H1 (cell line): Measurements from ENCODE around the gene ENDOV. TPM values are rescaled to one million over a fixed set of nuclear protein-coding genes. Genes with fewer than 3 reads are reported as not detected.

Experiments used
- CTCF ChIA-PET: fragments of 300-600 bp; sonication (Branson Sonifier 250); formaldehyde crosslinking; loops from one replicate; lab custom pipeline; 2021; ENCODE audit not compliant: partially characterized antibody; lab: Charles Lee
- POLR2A ChIA-PET: fragments of 300-600 bp; sonication (Branson Sonifier 250); formaldehyde crosslinking; loops from one replicate; lab custom pipeline; 2021; ENCODE audit warnings: inconsistent platforms; ENCODE audit not compliant: partially characterized antibody; lab: Charles Lee
- DNase-seq, 2 experiments: peaks; one replicate each; pipeline versions ENCODE4 v3.0.0 to v3.0.0-alpha.2; 2010 to 2022; ENCODE audit warnings: low spot score in 2 of 2, low read depth in 1 of 2, mixed read lengths in 1 of 2
- FAIRE-seq: peaks from 2 replicates; lab custom pipeline; 2011; peaks lifted over from hg19 to GRCh38; lab: Jason Lieb, UNC
- H2AFZ ChIP-seq: 2 replicates; pipeline ENCODE4 v1.8.1; 2012; ENCODE audit warnings: low read length, inconsistent platforms
- H2AK5ac ChIP-seq: 2 replicates; pipeline ENCODE4 v1.6.1; 2013; ENCODE audit warnings: low read depth, low read length
- H2BK120ac ChIP-seq: replicated peaks from 2 replicates; pipeline ENCODE3; 2013; ENCODE audit warnings: low read depth, low read length, inconsistent platforms
- H2BK12ac ChIP-seq: 2 replicates; pipeline ENCODE4 v1.6.1; 2013; ENCODE audit warnings: low read depth, low read length
- H2BK15ac ChIP-seq: 2 replicates; pipeline ENCODE4 v1.6.1; 2013; ENCODE audit warnings: low read length
- H2BK20ac ChIP-seq: 2 replicates; pipeline ENCODE4 v1.6.1; 2013; ENCODE audit warnings: low read length
- H2BK5ac ChIP-seq: 2 replicates; pipeline ENCODE4 v1.6.1; 2013; ENCODE audit warnings: low read depth, low read length
- H3K14ac ChIP-seq: 2 replicates; pipeline ENCODE4 v1.6.1; 2013; ENCODE audit warnings: inconsistent platforms; ENCODE audit not compliant: insufficient read length
- H3K18ac ChIP-seq: 2 replicates; pipeline ENCODE4 v1.6.1; 2013; ENCODE audit warnings: low read length; ENCODE audit errors: extremely low read depth
- H3K23ac ChIP-seq: 2 replicates; pipeline ENCODE4 v1.6.1; 2013; ENCODE audit warnings: inconsistent platforms; ENCODE audit not compliant: insufficient read length
- H3K23me2 ChIP-seq: 2 replicates; pipeline ENCODE4 v1.6.1; 2013; ENCODE audit warnings: low read depth, low read length
- H3K27ac ChIP-seq: 2 replicates; pipeline ENCODE4 v1.6.1; 2011; ENCODE audit warnings: low read depth, low read length, inconsistent platforms
- H3K27me3 ChIP-seq, 4 experiments: replicated peaks in 1 of 4; 1 replicate in 1 of 4; 2 replicates in 3 of 4; pipeline versions ENCODE4 v1.6.1 to v1.8.1; 2011 to 2013; ENCODE audit warnings: low read length in 3 of 4, mild to moderate bottlenecking in 3 of 4, inconsistent platforms in 2 of 4, mixed read lengths in 2 of 4, moderate library complexity in 1 of 4; ENCODE audit not compliant: control insufficient read depth in 3 of 4, insufficient read depth in 3 of 4; ENCODE audit errors: extremely low read depth in 1 of 4
- H3K36me3 ChIP-seq, 4 experiments: 2 replicates each; pipeline versions ENCODE4 v1.6.1 to v1.8.1; 2011 to 2013; ENCODE audit warnings: mild to moderate bottlenecking in 4 of 4, low read length in 3 of 4, moderate library complexity in 2 of 4, control low read depth in 1 of 4, inconsistent platforms in 1 of 4; ENCODE audit not compliant: insufficient read depth in 4 of 4, control insufficient read depth in 2 of 4
- H3K4ac ChIP-seq: replicated peaks from 2 replicates; pipeline ENCODE3; 2013; ENCODE audit warnings: low read length, low read depth, mixed read lengths, inconsistent platforms; ENCODE audit not compliant: insufficient read length
- H3K4me1 ChIP-seq, 4 experiments: replicated peaks in 1 of 4; 1 replicate in 1 of 4; 2 replicates in 3 of 4; pipeline versions ENCODE4 v1.6.1 to v1.8.1; 2011 to 2013; ENCODE audit warnings: low read length in 3 of 4, inconsistent platforms in 2 of 4, mixed read lengths in 1 of 4; ENCODE audit not compliant: insufficient read depth in 4 of 4, control insufficient read depth in 3 of 4
- H3K4me2 ChIP-seq, 2 experiments: 2 replicates each; pipeline versions ENCODE4 v1.6.1 to v1.8.1; 2011 to 2013; ENCODE audit warnings: low read depth in 2 of 2, low read length in 2 of 2, control low read depth in 1 of 2, inconsistent platforms in 1 of 2, mild to moderate bottlenecking in 1 of 2; ENCODE audit not compliant: insufficient read depth in 1 of 2
- H3K4me3 ChIP-seq, 4 experiments: fragments of 200-600, 300-600 bp in 1 of 4; sonication (generic), shearing (Covaris generic), sonication (Bioruptor Twin) in 1 of 4; 2 replicates each; pipeline versions ENCODE4 v1.5.1 to v1.8.1; 2011 to 2016; ENCODE audit warnings: low read length in 4 of 4, low read depth in 3 of 4, control low read depth in 2 of 4, inconsistent platforms in 2 of 4, mild to moderate bottlenecking in 2 of 4, mixed read lengths in 1 of 4, moderate library complexity in 1 of 4; ENCODE audit not compliant: insufficient read depth in 2 of 4; ENCODE audit errors: extremely low read depth in 1 of 4
- H3K56ac ChIP-seq: replicated peaks from 2 replicates; pipeline ENCODE3; 2013; ENCODE audit warnings: low read depth, mild to moderate bottlenecking, mixed read lengths, low read length, inconsistent platforms; ENCODE audit not compliant: insufficient read length
- H3K79me1 ChIP-seq: 2 replicates; pipeline ENCODE4 v1.6.1; 2013; ENCODE audit warnings: low read depth, low read length, control low read depth
- H3K79me2 ChIP-seq, 2 experiments: 2 replicates each; pipeline versions ENCODE4 v1.6.1 to v1.8.1; 2012 to 2013; ENCODE audit warnings: low read length in 2 of 2, mild to moderate bottlenecking in 2 of 2, inconsistent platforms in 1 of 2; ENCODE audit not compliant: insufficient read depth in 2 of 2, control insufficient read depth in 1 of 2
- H3K9ac ChIP-seq, 4 experiments: replicated peaks in 1 of 4; 1 replicate in 1 of 4; 2 replicates in 3 of 4; pipeline versions ENCODE4 v1.6.1 to v1.8.1; 2011 to 2013; ENCODE audit warnings: low read depth in 3 of 4, low read length in 3 of 4, control low read depth in 2 of 4, mild to moderate bottlenecking in 2 of 4, moderate library complexity in 2 of 4, inconsistent platforms in 1 of 4; ENCODE audit errors: extremely low read depth in 1 of 4
- H3K9me3 ChIP-seq, 2 experiments: 2 replicates each; pipeline versions ENCODE4 v1.6.1 to v1.8.1; 2012 to 2013; ENCODE audit warnings: mild to moderate bottlenecking in 2 of 2, moderate library complexity in 2 of 2, control low read depth in 1 of 2, inconsistent platforms in 1 of 2, low read depth in 1 of 2, low read length in 1 of 2, mixed read lengths in 1 of 2; ENCODE audit not compliant: insufficient read depth in 2 of 2
- H4K20me1 ChIP-seq, 2 experiments: replicated peaks in 1 of 2; 2 replicates each; pipeline versions ENCODE3 to v1.8.1; 2011 to 2013; ENCODE audit warnings: inconsistent platforms in 2 of 2, low read length in 2 of 2, mild to moderate bottlenecking in 1 of 2; ENCODE audit not compliant: insufficient read depth in 2 of 2, control insufficient read depth in 1 of 2
- H4K5ac ChIP-seq: 2 replicates; pipeline ENCODE4 v1.6.1; 2013; ENCODE audit warnings: low read length, low read depth, mixed read lengths, inconsistent platforms; ENCODE audit not compliant: insufficient read length
- H4K8ac ChIP-seq: 2 replicates; pipeline ENCODE4 v1.8.0; 2013; ENCODE audit warnings: mild to moderate bottlenecking, moderate library complexity, low read length, inconsistent platforms; ENCODE audit not compliant: insufficient read depth; ENCODE audit errors: extremely low read depth
- H4K91ac ChIP-seq: replicated peaks from 2 replicates; pipeline ENCODE3; 2013; ENCODE audit warnings: low read length, mixed read lengths, inconsistent platforms; ENCODE audit not compliant: insufficient read length
- ASH2L ChIP-seq: fragments of 200-600, 300-600 bp; sonication (generic); IDR thresholded peaks from one replicate; pipeline ENCODE4 v1.7.1; 2017; ENCODE audit warnings: low read length
- CEBPB ChIP-seq: IDR thresholded peaks from 2 replicates; pipeline ENCODE4 v1.6.1; 2012; ENCODE audit warnings: low read depth, low read length
- CTBP2 ChIP-seq: IDR thresholded peaks from 2 replicates; pipeline ENCODE4 v1.7.0; 2011; ENCODE audit warnings: borderline replicate concordance, mild to moderate bottlenecking, moderate library complexity, mixed read lengths, low read length; ENCODE audit not compliant: insufficient read depth, insufficient read length
- EGR1 ChIP-seq: IDR thresholded peaks from 2 replicates; pipeline ENCODE4 v1.6.1; 2011; ENCODE audit warnings: low read depth, low read length, borderline replicate concordance
- GABPA ChIP-seq: IDR thresholded peaks from 2 replicates; pipeline ENCODE4 v1.6.1; 2011; ENCODE audit warnings: mild to moderate bottlenecking, low read length, moderate library complexity, borderline replicate concordance; ENCODE audit not compliant: insufficient read depth
- JUN ChIP-seq: IDR thresholded peaks from 2 replicates; pipeline ENCODE4 v1.6.1; 2011; ENCODE audit warnings: low read depth, mild to moderate bottlenecking, improper control_type of control experiment, low read length
- KDM1A ChIP-seq: fragments of 200-600, 300-600 bp; sonication (generic); IDR thresholded peaks from 2 replicates; pipeline ENCODE4 v1.7.1; 2016; ENCODE audit warnings: mild to moderate bottlenecking, low read length, borderline replicate concordance
- KDM5A ChIP-seq: fragments of 200-600 bp; IDR thresholded peaks from 2 replicates; pipeline ENCODE4 v1.7.1; 2012; ENCODE audit warnings: mild to moderate bottlenecking, low read length, inconsistent platforms, mixed read lengths
- PHF8 ChIP-seq: fragments of 200-600 bp; sonication (generic); conservative IDR thresholded peaks from 2 replicates; pipeline ENCODE4 v1.7.1; 2012; ENCODE audit warnings: low read depth, mild to moderate bottlenecking, inconsistent platforms, low read length, moderate library complexity
- POLR2A ChIP-seq, 2 experiments: IDR thresholded peaks; 1 replicate in 1 of 2; 2 replicates in 1 of 2; pipeline ENCODE4 v1.6.1; 2011; ENCODE audit warnings: low read depth in 2 of 2, low read length in 2 of 2, mild to moderate bottlenecking in 2 of 2; ENCODE audit errors: control extremely low read depth in 1 of 2
- SP4 ChIP-seq: IDR thresholded peaks from 2 replicates; pipeline ENCODE4 v1.6.1; 2012; ENCODE audit warnings: low read length, inconsistent platforms
- TAF7 ChIP-seq: optimal IDR thresholded peaks from 2 replicates; pipeline ENCODE3; 2011; ENCODE audit warnings: low read depth, mild to moderate bottlenecking, inconsistent platforms, low read length, moderate library complexity, borderline replicate concordance
- WGBS, 2 experiments: shearing (Covaris generic) in 1 of 2; methylation state at CpG; one replicate each; pipeline versions ENCODE4 v1.1.6 to v1.1.7; 2013 to 2015; ENCODE audit warnings: low lambda C conversion rate in 2 of 2, mixed read lengths in 2 of 2, inconsistent platforms in 1 of 2, low coverage in 1 of 2, missing lambda C conversion rate in 1 of 2; ENCODE audit not compliant: insufficient replicate concordance in 2 of 2, insufficient coverage in 1 of 2, insufficient read length in 1 of 2; ENCODE audit errors: extremely low coverage in 1 of 2, missing lambda C conversion rate in 1 of 2; 5-methylcytosine and 5-hydroxymethylcytosine counted together
- polyA plus RNA-seq, 7 experiments: library from polyadenylated mRNA; depleted of rRNA in 3 of 7; stranded (reverse) in 5 of 7; unstranded in 2 of 7; fragments of >200 nt in 5 of 7; fragments of 200-250 nt in 2 of 7; gene quantifications; 1 replicate in 5 of 7; 2 replicates in 1 of 7; 4 replicates in 1 of 7; pipeline versions ENCODE4 v1.2.1 to v1.2.3, GENCODE V29; 2011 to 2013; ENCODE audit warnings: missing spikeins in 2 of 7, mixed read lengths in 2 of 7
- total RNA-seq: library from RNA; stranded (reverse); fragmentation: NEBNext Ultra II Directional; extraction: Animal tissue kit (Norgen Biotek cat#: 25700); gene quantifications from 2 replicates; pipeline ENCODE4 v1.2.1, GENCODE V29; 2021
- TF ChIP-seq, protein P1 (sequence below): IDR thresholded peaks from 2 replicates; pipeline ENCODE4 v1.6.1; 2011; ENCODE audit warnings: low read depth, mild to moderate bottlenecking, low read length; ENCODE audit not compliant: insufficient read depth

The ENDOV gene
- total and polyA plus RNA-seq, 2 of the 8 experiments (the other 6 are each of a cell fraction or from before 2014, with no cell fraction given) = 10.6 to 13.3 TPM

- H3K27me3 ChIP-seq = peaks cover 0 to 7% (median 0%) of the 10 kb centered on the region in 4 experiments; a peak in 3 of 7 replicates
- H2BK15ac ChIP-seq = no peak overlapping the region
- H2BK12ac ChIP-seq = no peak overlapping the region
- H2BK120ac ChIP-seq = no peak overlapping the region
- DNase-seq (no peak), FAIRE-seq (no peak)
- H3K56ac ChIP-seq = no peak overlapping the region
- no peak overlapping the region for H2AK5ac ChIP-seq
- H3K4me1 ChIP-seq = peaks cover 3 to 11% (median 8%) of the 10 kb centered on the region in 4 experiments; a peak in 6 of 7 replicates
- no peak overlapping the region for H4K8ac ChIP-seq
- no peak overlapping the region for H3K14ac ChIP-seq
- H2BK20ac ChIP-seq = no peak overlapping the region
- no peaks in the 10 kb centered on the region for H3K9me3 ChIP-seq
- no peak overlapping the region for H3K27ac ChIP-seq
- no peak overlapping the region for H3K4ac ChIP-seq
- no peaks in the 10 kb centered on the region for H3K23me2 ChIP-seq
- no peak overlapping the region for H3K9ac ChIP-seq
- no peak overlapping the region for H3K4me2 ChIP-seq
- no peaks in the 10 kb centered on the region for H3K36me3 ChIP-seq
- no peak overlapping the region for H4K91ac ChIP-seq
- no peak overlapping the region for H3K23ac ChIP-seq
- H3K4me3 ChIP-seq = no peak overlapping the region
- no peak overlapping the region for H3K18ac ChIP-seq
- WGBS, 2 experiments = 81% methylated on average over 10 of the region's 10 CpGs; no CpG with 5 or more reads in 1 of the 2 experiments
- ChIA-PET POLR2A (interaction anchor here (0.9 to 5.8 kb wide), 4 partner anchors 8 to 48 kb away, joined by 3 to 35 read pairs (median 4); no protein-coding TSS in a partner anchor), CTCF (interaction anchor here (1.3 kb wide), 1 partner anchor 184 kb away, joined by 3 read pairs; no protein-coding TSS in a partner anchor)
- H4K20me1 ChIP-seq = no peaks in the 10 kb centered on the region
- no peak overlapping the region for H4K5ac ChIP-seq
- no peak overlapping the region for H2AFZ ChIP-seq
- no peaks in the 10 kb centered on the region for H3K79me2 ChIP-seq
- no peaks in the 10 kb centered on the region for H3K79me1 ChIP-seq
- no peak overlapping the region for H2BK5ac ChIP-seq
- TF ChIP-seq POLR2A (IDR thresholded peaks at IDR 0.05; ENCODE audit: control extremely low read depth in 1 of 2, low read depth in 2 of 2, low read length in 2 of 2) (no peak), JUN (no peak), EGR1 (no peak), TAF7 (no peak), ASH2L (no peak), PHF8 (no peak), GABPA (no peak), SP4 (no peak), KDM5A (no peak), CTBP2 (no peak), CEBPB (no peak), KDM1A (no peak)
- TF ChIP-seq, protein P1, sequence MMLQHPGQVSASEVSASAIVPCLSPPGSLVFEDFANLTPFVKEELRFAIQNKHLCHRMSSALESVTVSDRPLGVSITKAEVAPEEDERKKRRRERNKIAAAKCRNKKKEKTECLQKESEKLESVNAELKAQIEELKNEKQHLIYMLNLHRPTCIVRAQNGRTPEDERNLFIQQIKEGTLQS = no peak
These were observed 30.8 kb downstream of the ENDOV start for GRCh38 chr17:80445726-80446110.
